ENCODE results near the gene CFDP1. TPM values are rescaled to one million over a fixed set of nuclear protein-coding genes. Genes with fewer than 3 reads are reported as not detected.
"Not testable (repeated sequence)": the region's sequence is repeated elsewhere in the genome, so short reads cannot be mapped to it uniquely, and the experiment has no call there.

The CFDP1 gene
- total RNA-seq, 1 donor from 2014 or later = 65.6 TPM

- Mint-ChIP-seq H3K9me3 (ENCODE audit: unreplicated experiment) (no peaks in the 10 kb centered on the region), H3K27me3 (ENCODE audit: unreplicated experiment) (no peaks in the 10 kb centered on the region), H3K4me3 (ENCODE audit: unreplicated experiment) (no peak overlapping the region), H3K36me3 (ENCODE audit: unreplicated experiment) (no peaks in the 10 kb centered on the region), H3K4me1 (ENCODE audit: unreplicated experiment) (peaks cover 47% of the 10 kb centered on the region), H3K27ac (ENCODE audit: unreplicated experiment) (peak overlapping the region; percentile 78)
- TF ChIP-seq CTCF (IDR thresholded peaks at IDR 0.05) = no peak
- no peak for DNase-seq (ENCODE audit: extremely low spot score, unreplicated experiment)
Observed at GRCh38 chr16:75272097-75272551, 161.2 kb downstream of the CFDP1 start.

- TF ChIP-seq CTCF (IDR thresholded peaks at IDR 0.05) = no peak
- H3K9me3 Mint-ChIP-seq (ENCODE audit: unreplicated experiment) = no peaks in the 10 kb centered on the region
- no peaks in the 10 kb centered on the region for H3K27me3 Mint-ChIP-seq (ENCODE audit: unreplicated experiment)
- peak overlapping the region; percentile 78 for H3K27ac Mint-ChIP-seq (ENCODE audit: unreplicated experiment)
- H3K4me3 Mint-ChIP-seq (ENCODE audit: unreplicated experiment) = no peak overlapping the region
- H3K4me1 Mint-ChIP-seq (ENCODE audit: unreplicated experiment) = peaks cover 53% of the 10 kb centered on the region
- H3K36me3 Mint-ChIP-seq (ENCODE audit: unreplicated experiment) = no peaks in the 10 kb centered on the region
- DNase-seq (ENCODE audit: extremely low spot score, unreplicated experiment) = no peak
Observed at GRCh38 chr16:75271441-75272096, 161.7 kb downstream of the CFDP1 start.

- not testable (repeated sequence) for DNase-seq (ENCODE audit: extremely low spot score, unreplicated experiment); H3K4me3 Mint-ChIP-seq (ENCODE audit: unreplicated experiment); H3K27ac Mint-ChIP-seq (ENCODE audit: unreplicated experiment); H3K36me3 Mint-ChIP-seq (ENCODE audit: unreplicated experiment); H3K9me3 Mint-ChIP-seq (ENCODE audit: unreplicated experiment); H3K27me3 Mint-ChIP-seq (ENCODE audit: unreplicated experiment)
- H3K4me1 Mint-ChIP-seq (ENCODE audit: unreplicated experiment) = peaks cover 60% of the 10 kb centered on the region
Observed at GRCh38 chr16:75269358-75269757, 163.9 kb downstream of the CFDP1 start.

- H3K4me3 Mint-ChIP-seq (ENCODE audit: unreplicated experiment) = peak overlapping the region; percentile 45
- H3K4me1 Mint-ChIP-seq (ENCODE audit: unreplicated experiment) = peaks cover 66% of the 10 kb centered on the region
Observed at GRCh38 chr16:75267631-75268264, 165.6 kb downstream of the CFDP1 start.

More at GRCh38 chr16:75267631-75268264, 165.6 kb downstream of the CFDP1 start:
- DNase-seq (ENCODE audit: extremely low spot score, unreplicated experiment) = peak; percentile 85
- H3K27me3 Mint-ChIP-seq (ENCODE audit: unreplicated experiment) = no peaks in the 10 kb centered on the region
- no peaks in the 10 kb centered on the region for H3K36me3 Mint-ChIP-seq (ENCODE audit: unreplicated experiment)
- no peaks in the 10 kb centered on the region for H3K9me3 Mint-ChIP-seq (ENCODE audit: unreplicated experiment)
- TF ChIP-seq CTCF (IDR thresholded peaks at IDR 0.05) = no peak
- H3K27ac Mint-ChIP-seq (ENCODE audit: unreplicated experiment) = peak overlapping the region; percentile 71

Data from osteocyte (in vitro differentiated cells).